Bronchial epithelial cell (primary cell): ENCODE data around the gene TSC2. TPM values are rescaled to one million over a fixed set of nuclear protein-coding genes. Genes with fewer than 3 reads are reported as not detected.
"Not testable (repeated sequence)": the region's sequence is repeated elsewhere in the genome, so short reads cannot be mapped to it uniquely, and the experiment has no call there.

Experiments
- DNase-seq: peaks from one replicate; pipeline ENCODE4 v3.0.0-alpha.2; 2010; ENCODE audit warnings: low read depth
- FAIRE-seq: peaks from 2 replicates; lab custom pipeline; 2011; peaks lifted over from hg19 to GRCh38; lab: Jason Lieb, UNC
- H3K27me3 ChIP-seq: 2 replicates; pipeline ENCODE4 v1.5.1; 2011; ENCODE audit warnings: low read length; ENCODE audit not compliant: control insufficient read depth, insufficient read depth
- H3K36me3 ChIP-seq: 2 replicates; pipeline ENCODE4 v1.5.1; 2011; ENCODE audit warnings: low read length; ENCODE audit not compliant: control insufficient read depth, insufficient read depth
- H3K4me3 ChIP-seq: 2 replicates; pipeline ENCODE4 v1.5.1; 2011; ENCODE audit warnings: mild to moderate bottlenecking, low read depth, low read length, control low read depth
- total RNA-seq: library from RNA; depleted of rRNA; stranded (reverse); fragments of >200 nt; gene quantifications from 2 replicates; pipeline ENCODE4 v1.2.1, GENCODE V29; 2014
- TF ChIP-seq, protein P1 (sequence below): IDR thresholded peaks from 2 replicates; pipeline ENCODE4 v1.5.1; 2011; ENCODE audit warnings: mild to moderate bottlenecking, moderate library complexity, low read length, control low read depth, inconsistent platforms; ENCODE audit not compliant: insufficient read depth, severe bottlenecking

TSC2 gene
- total RNA-seq, 1 donor from 2014 or later, result 25.0 TPM

DNA sequence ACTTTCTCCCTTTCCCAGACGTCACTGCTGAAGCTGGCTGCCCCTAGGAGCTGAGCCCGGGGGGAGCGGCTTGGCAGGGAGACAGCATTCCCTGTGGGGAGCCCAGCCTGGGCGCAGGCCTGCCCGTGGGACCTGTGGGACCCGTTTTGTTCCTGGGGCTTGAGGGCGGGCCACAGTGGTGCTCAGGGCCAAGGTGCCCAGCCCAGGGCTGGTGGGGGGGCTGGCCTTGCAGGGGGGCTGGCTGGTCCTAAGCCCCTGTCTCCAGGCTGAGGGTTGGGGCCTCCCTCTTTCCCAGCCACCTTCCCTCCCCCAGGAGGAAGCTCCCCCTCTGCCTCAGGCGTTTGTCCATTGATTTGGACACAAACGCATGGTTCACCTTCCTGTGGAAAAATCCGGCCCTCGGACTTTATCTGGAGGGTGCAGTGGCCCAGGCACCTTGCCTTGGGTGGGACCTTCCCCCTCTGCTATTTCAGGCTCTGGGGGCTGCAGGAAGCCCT lies 16.7 kb upstream of the TSC2 start:
- Histone ChIP-seq H3K27me3 (no peaks in the 10 kb centered on the region), H3K4me3 (no peak overlapping the region), H3K36me3 (no peaks in the 10 kb centered on the region)
- FAIRE-seq (no peak), DNase-seq (no peak)
- TF ChIP-seq, protein P1, sequence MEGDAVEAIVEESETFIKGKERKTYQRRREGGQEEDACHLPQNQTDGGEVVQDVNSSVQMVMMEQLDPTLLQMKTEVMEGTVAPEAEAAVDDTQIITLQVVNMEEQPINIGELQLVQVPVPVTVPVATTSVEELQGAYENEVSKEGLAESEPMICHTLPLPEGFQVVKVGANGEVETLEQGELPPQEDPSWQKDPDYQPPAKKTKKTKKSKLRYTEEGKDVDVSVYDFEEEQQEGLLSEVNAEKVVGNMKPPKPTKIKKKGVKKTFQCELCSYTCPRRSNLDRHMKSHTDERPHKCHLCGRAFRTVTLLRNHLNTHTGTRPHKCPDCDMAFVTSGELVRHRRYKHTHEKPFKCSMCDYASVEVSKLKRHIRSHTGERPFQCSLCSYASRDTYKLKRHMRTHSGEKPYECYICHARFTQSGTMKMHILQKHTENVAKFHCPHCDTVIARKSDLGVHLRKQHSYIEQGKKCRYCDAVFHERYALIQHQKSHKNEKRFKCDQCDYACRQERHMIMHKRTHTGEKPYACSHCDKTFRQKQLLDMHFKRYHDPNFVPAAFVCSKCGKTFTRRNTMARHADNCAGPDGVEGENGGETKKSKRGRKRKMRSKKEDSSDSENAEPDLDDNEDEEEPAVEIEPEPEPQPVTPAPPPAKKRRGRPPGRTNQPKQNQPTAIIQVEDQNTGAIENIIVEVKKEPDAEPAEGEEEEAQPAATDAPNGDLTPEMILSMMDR, result no peak

DNA sequence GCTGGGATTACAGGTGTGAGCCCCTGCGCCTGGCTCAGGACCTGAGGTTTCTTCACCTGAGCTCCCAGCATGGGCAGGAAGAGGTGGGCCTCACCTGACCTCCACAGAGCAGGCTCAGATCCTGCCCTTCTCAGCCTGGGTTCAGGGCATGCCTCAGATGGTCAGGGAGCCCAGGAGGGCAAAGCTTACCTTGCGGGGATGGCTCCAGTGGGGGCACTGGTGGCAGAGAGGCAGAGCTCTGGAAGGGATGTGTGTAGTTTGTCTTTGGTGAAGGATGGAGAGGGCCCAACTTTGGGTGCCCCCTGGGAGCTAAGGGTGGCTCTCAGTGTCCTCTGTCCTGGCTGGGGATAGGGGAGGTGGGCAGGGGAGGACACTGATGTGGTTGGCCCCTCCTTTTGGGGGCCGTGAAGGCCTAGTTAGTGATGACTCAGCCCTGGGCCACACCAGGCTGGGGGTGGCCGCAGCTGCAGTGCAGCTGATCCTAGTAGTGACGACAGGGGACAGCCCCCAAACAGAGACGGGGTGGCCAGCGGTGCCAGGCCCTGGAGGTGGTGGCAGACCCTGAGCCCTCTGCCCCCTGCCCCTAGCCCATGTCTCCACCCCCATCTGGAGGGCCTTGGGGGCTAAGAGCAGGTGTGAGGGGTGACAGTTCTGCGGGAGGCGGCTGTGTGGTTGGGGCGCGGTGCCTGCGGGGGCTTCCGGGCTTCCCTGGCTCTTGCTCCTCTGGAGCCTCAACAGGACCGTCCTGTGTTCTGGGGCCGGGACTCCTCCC lies 15.3 kb upstream of the TSC2 start:
- H3K4me3 ChIP-seq, result no peak overlapping the region
- peaks cover 2% of the 10 kb centered on the region for H3K36me3 ChIP-seq
- no peaks in the 10 kb centered on the region for H3K27me3 ChIP-seq
- TF ChIP-seq, protein P1, result no peak
- no peak for DNase-seq
- FAIRE-seq, result no peak

DNA sequence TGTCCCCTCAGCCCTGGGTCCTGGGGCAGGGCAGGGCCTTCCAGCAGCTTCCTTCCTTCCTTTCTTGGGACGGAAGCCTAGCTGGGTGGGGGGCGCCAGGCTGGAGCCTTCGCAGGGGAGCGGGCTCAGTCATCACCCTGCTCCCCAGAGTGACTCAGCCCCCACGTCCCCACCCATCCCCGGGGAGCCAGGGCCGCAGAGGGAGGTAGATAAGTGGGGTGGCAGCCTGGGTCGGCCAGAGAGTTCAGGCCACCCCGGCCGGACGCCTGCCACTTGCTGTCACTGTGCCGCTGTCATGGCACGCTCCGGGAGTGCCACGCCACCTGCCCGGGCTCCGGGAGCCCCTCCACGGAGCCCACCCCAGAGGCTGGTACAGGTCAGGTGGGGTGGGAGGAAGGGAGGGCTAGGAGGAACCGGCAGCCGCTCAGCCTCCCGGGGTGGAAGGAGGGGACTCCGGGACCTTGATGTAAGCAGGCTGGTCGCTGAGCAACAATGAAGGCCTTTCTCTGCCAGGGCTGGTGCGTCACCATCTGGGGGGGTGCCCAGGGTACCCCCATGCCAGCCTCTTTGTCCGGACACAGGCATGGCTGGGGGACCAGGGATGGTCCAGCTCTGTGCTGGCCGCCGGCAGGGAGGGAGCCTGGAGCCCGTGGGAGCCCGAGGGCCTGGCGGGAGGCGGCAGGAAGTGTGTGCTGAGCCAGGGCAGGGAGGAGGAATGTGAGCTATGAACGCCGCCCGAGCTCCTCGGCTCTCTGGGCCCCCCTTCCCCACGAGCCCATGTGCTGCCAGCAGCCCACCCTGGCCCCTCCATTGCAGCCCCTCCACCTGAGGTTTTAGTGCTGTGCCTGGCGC lies 14.5 kb upstream of the TSC2 start:
- peaks cover 2% of the 10 kb centered on the region for H3K36me3 ChIP-seq
- H3K27me3 ChIP-seq, result no peaks in the 10 kb centered on the region
- TF ChIP-seq, protein P1, result no peak
- H3K4me3 ChIP-seq, result no peak overlapping the region
- FAIRE-seq (no peak), DNase-seq (no peak)

DNA sequence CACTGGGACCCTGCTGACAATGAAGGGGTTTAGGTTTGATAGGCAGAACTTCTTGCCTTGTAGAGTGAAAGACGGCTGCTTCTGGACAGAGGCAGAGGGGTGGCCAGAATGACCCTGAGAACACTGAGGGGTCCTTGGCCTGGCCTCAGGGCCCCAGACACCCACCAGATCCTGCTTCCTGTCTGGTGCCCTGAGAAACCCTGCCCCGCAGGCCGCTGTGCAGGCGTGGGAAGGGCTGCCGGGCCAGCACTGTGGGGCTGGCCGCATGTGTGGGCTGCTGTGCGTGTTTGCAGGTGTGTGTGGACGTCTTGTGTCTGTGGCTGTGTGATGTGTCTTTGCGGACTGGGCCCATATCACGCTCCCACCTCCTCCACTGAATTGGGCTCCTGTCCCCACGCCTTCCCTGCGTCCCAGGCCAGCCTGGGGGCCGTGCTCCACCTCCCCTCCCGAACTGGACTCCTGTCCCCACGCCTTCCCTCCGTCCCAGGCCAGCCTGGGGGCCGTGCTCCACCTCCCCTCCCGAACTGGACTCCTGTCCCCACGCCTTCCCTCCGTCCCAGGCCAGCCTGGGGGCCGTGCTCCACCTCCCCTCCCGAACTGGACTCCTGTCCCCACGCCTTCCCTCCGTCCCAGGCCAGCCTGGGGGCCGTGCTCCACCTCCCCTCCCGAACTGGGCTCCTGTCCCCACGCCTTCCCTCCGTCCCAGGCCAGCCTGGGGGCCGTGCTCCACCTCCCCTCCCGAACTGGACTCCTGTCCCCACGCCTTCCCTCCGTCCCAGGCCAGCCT lies 13.7 kb upstream of the TSC2 start:
- H3K36me3 ChIP-seq, H3K27me3 ChIP-seq, FAIRE-seq, DNase-seq, H3K4me3 ChIP-seq: not testable (repeated sequence)

DNA sequence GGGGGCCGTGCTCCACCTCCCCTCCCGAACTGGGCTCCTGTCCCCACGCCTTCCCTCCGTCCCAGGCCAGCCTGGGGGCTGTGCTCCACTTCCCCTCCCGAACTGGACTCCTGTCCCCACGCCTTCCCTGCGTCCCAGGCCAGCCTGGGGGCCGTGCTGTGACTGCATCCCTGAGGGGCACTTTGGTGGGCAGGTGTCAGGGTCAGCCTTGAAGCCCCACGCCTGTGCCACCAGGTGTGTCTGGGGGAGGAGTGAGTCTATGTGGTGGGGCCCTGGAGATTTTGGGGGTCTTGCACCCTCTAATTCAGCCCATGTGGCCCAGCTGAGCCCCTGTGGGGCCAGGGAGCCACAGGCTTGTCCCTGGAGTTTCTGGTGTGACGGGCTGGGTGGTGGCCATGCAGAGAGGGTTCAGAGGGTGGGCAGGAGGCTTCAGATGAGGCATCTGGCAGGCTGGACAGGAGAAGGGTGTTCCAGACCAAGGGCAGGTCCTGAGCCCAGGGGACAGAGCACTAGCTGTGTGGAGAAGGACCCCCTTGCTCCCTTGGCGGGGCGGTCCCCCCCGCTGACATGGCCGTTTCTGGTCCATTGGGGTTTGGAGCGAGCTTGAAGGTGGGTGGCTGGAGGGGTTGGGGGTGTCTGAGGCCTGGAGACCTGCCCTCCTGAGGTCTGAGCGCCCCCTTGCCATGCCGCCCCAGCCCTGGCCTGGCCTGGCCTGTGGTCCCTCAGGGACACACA lies 12.9 kb upstream of the TSC2 start:
- TF ChIP-seq, protein P1, result no peak
- DNase-seq (no peak), FAIRE-seq (no peak)
- H3K36me3 ChIP-seq, result peaks cover 2% of the 10 kb centered on the region
- no peaks in the 10 kb centered on the region for H3K27me3 ChIP-seq
- H3K4me3 ChIP-seq, result no peak overlapping the region
